Small intestine (tissue), 7 donors: ENCODE data around the gene TOP3A. TPM values are rescaled to one million over a fixed set of nuclear protein-coding genes. Genes with fewer than 3 reads are reported as not detected.

Experiments
- DNase-seq, 2 donors: peaks; one replicate each; pipeline versions ENCODE4 v3.0.0 to v3.0.0-alpha.2; 2013
- FAIRE-seq: peaks from 2 replicates; lab custom pipeline; 2012; peaks lifted over from hg19 to GRCh38; lab: Jason Lieb, UNC
- H3K27ac ChIP-seq, 3 donors: one replicate each; pipeline ENCODE4 v1.5.1; 2013; ENCODE audit warnings: low read length in 2 of 3, mild to moderate bottlenecking in 2 of 3, control low read depth in 1 of 3, inconsistent platforms in 1 of 3, low read depth in 1 of 3, moderate library complexity in 1 of 3
- H3K27me3 ChIP-seq, 3 donors: one replicate each; pipeline ENCODE4 v1.6.1; 2013; ENCODE audit warnings: low read length in 3 of 3, inconsistent platforms in 1 of 3; ENCODE audit not compliant: control insufficient read depth in 3 of 3, insufficient read depth in 3 of 3
- H3K36me3 ChIP-seq, 3 donors: one replicate each; pipeline ENCODE4 v1.6.1; 2013; ENCODE audit warnings: low read length in 3 of 3, inconsistent platforms in 1 of 3, low read depth in 1 of 3, mild to moderate bottlenecking in 1 of 3, moderate library complexity in 1 of 3; ENCODE audit not compliant: control insufficient read depth in 3 of 3, insufficient read depth in 2 of 3
- H3K4me1 ChIP-seq, 3 donors: one replicate each; pipeline ENCODE4 v1.6.1; 2013; ENCODE audit warnings: low read length in 2 of 3, inconsistent platforms in 1 of 3, low read depth in 1 of 3, mild to moderate bottlenecking in 1 of 3, moderate library complexity in 1 of 3; ENCODE audit not compliant: control insufficient read depth in 3 of 3, insufficient read depth in 2 of 3
- H3K4me3 ChIP-seq, 3 donors: one replicate each; pipeline ENCODE4 v1.5.1; 2013; ENCODE audit warnings: low read length in 3 of 3, control low read depth in 1 of 3, inconsistent platforms in 1 of 3, low read depth in 1 of 3, mild to moderate bottlenecking in 1 of 3, moderate library complexity in 1 of 3
- H3K9me3 ChIP-seq, 2 donors: one replicate each; pipeline ENCODE4 v1.6.1; 2013; ENCODE audit warnings: low read depth in 1 of 2, low read length in 1 of 2; ENCODE audit not compliant: control insufficient read depth in 2 of 2, insufficient read depth in 1 of 2
- WGBS, 3 donors: extraction: QIAGEN DNeasy Blood & Tissue Kit; methylation state at CpG; one replicate each; pipeline ENCODE4 v1.1.7; 2013; 5-methylcytosine and 5-hydroxymethylcytosine counted together
- polyA plus RNA-seq, 4 donors: library from polyadenylated mRNA; stranded (reverse) in 3 of 4; unstranded in 1 of 4; fragments of 200-250 nt in 3 of 4; fragments of 120-200 nt in 1 of 4; gene quantifications; one replicate each; pipeline versions ENCODE4 v1.2.1 to v1.2.3, GENCODE V29; 2013
- donor health status: healthy with polysubstance abuse.
- donor health status: control.
- donor health status: control.
- donor health status: Bipolar disorder and iron deficiency.
- donor health status: healthy.

TOP3A gene
- polyA plus RNA-seq, 4 donors: 8.1 to 23.8 (median 15.5) TPM

- Histone ChIP-seq H3K36me3 (peaks cover 0 to 75% (median 2%) of the 10 kb centered on the region in 3 donors), H3K27ac (no peak overlapping the region), H3K4me3 (no peak overlapping the region), H3K9me3 (no peaks in the 10 kb centered on the region), H3K27me3 (no peaks in the 10 kb centered on the region), H3K4me1 (peaks cover 0 to 4% (median 0%) of the 10 kb centered on the region in 3 donors)
- FAIRE-seq: no peak
- no peak for DNase-seq
- 92 to 94% (median 94%) methylated on average over 20 to 22 of the region's 22 CpGs for WGBS, 3 donors
Observed at GRCh38 chr17:18233803-18234518, 80.8 kb downstream of the TOP3A start.

- no peak overlapping the region for H3K27ac ChIP-seq
- FAIRE-seq (no peak), DNase-seq (no peak)
- 71 to 76% (median 75%) methylated on average over 8 to 9 of the region's 9 CpGs for WGBS, 3 donors
- peaks cover 0 to 10% (median 3%) of the 10 kb centered on the region in 3 donors for H3K4me1 ChIP-seq
- peaks cover 0 to 55% (median 0%) of the 10 kb centered on the region in 3 donors for H3K36me3 ChIP-seq
- no peak overlapping the region for H3K4me3 ChIP-seq
- H3K9me3 ChIP-seq: no peaks in the 10 kb centered on the region
- H3K27me3 ChIP-seq: no peaks in the 10 kb centered on the region
Observed at GRCh38 chr17:18231164-18231563, 83.6 kb downstream of the TOP3A start.

- H3K27ac ChIP-seq: no peak overlapping the region
- no peak for DNase-seq
- no peaks in the 10 kb centered on the region for H3K27me3 ChIP-seq
- peaks cover 0 to 12% (median 5%) of the 10 kb centered on the region in 3 donors for H3K4me1 ChIP-seq
- H3K9me3 ChIP-seq: no peaks in the 10 kb centered on the region
- FAIRE-seq: no peak
- peaks cover 0 to 49% (median 0%) of the 10 kb centered on the region in 3 donors for H3K36me3 ChIP-seq
- 82 to 88% (median 88%) methylated on average over 11 to 14 of the region's 14 CpGs for WGBS, 3 donors
- H3K4me3 ChIP-seq: no peak overlapping the region
Observed at GRCh38 chr17:18230288-18231141, 84.3 kb downstream of the TOP3A start.

GRCh38 chr17:18229771-18230170 lies 85.0 kb downstream of the TOP3A start:
- Histone ChIP-seq H3K4me3 (no peak overlapping the region), H3K9me3 (no peaks in the 10 kb centered on the region), H3K36me3 (peaks cover 0 to 41% (median 0%) of the 10 kb centered on the region in 3 donors), H3K27me3 (no peaks in the 10 kb centered on the region), H3K4me1 (peaks cover 0 to 16% (median 5%) of the 10 kb centered on the region in 3 donors), H3K27ac (no peak overlapping the region)
- DNase-seq (no peak), FAIRE-seq (no peak)
- 93 to 94% (median 94%) methylated on average over 6 to 7 of the region's 7 CpGs for whole genome bisulfite sequencing, 3 donors

- H3K27me3 ChIP-seq: no peaks in the 10 kb centered on the region
- DNase-seq (no peak), FAIRE-seq (no peak)
- 77 to 88% (median 79%) methylated on average over 4 of the region's 4 CpGs for WGBS, 3 donors
- no peaks in the 10 kb centered on the region for H3K9me3 ChIP-seq
- H3K4me1 ChIP-seq: peaks cover 0 to 21% (median 5%) of the 10 kb centered on the region in 3 donors
- H3K36me3 ChIP-seq: peaks cover 0 to 36% (median 0%) of the 10 kb centered on the region in 3 donors
- H3K4me3 ChIP-seq: no peak overlapping the region
- no peak overlapping the region for H3K27ac ChIP-seq
Observed at GRCh38 chr17:18229254-18229653, 85.5 kb downstream of the TOP3A start.

- peaks cover 0 to 26% (median 0%) of the 10 kb centered on the region in 3 donors for H3K36me3 ChIP-seq
- 89 to 91% (median 90%) methylated on average over 10 of the region's 10 CpGs for WGBS, 3 donors
- no peak for FAIRE-seq
Observed at GRCh38 chr17:18228176-18228682, 86.6 kb downstream of the TOP3A start.

GRCh38 chr17:18227635-18228034 lies 87.2 kb downstream of the TOP3A start:
- Histone ChIP-seq H3K9me3 (no peaks in the 10 kb centered on the region), H3K4me1 (peaks cover 0 to 24% (median 5%) of the 10 kb centered on the region in 3 donors), H3K36me3 (peaks cover 0 to 20% (median 0%) of the 10 kb centered on the region in 3 donors), H3K27me3 (no peaks in the 10 kb centered on the region), H3K4me3 (no peak overlapping the region), H3K27ac (no peak overlapping the region)
- WGBS, 3 donors: 95 to 98% (median 98%) methylated on average over 5 of the region's 5 CpGs
- no peak for DNase-seq
- no peak for FAIRE-seq

More at GRCh38 chr17:18228176-18228682, 86.6 kb downstream of the TOP3A start:
- Histone ChIP-seq H3K9me3 (no peaks in the 10 kb centered on the region), H3K4me1 (peaks cover 0 to 24% (median 5%) of the 10 kb centered on the region in 3 donors), H3K27ac (no peak overlapping the region), H3K4me3 (no peak overlapping the region), H3K27me3 (no peaks in the 10 kb centered on the region)
- no peak for DNase-seq
